Mucosa of gallbladder (tissue), 1 donor: ENCODE data around the gene CHRNB2. TPM values are rescaled to one million over a fixed set of nuclear protein-coding genes. Genes with fewer than 3 reads are reported as not detected.
A peak's percentile ranks its signal among the peaks of the same experiment; 100 is the strongest.

Experiments
- DNase-seq: peaks from one replicate; pipeline ENCODE4 v3.0.0-alpha.2; 2020; ENCODE audit warnings: low spot score
- total RNA-seq: library from RNA; stranded (reverse); gene quantifications from one replicate; pipeline ENCODE4 v1.2.1, GENCODE V29; 2021
- donor health status: DM: no; HTN: no; CAD: no.

CHRNB2 gene
- total RNA-seq, 1 donor from 2014 or later = 0.17 TPM

- no peak for DNase-seq
These were observed 14.2 kb upstream of the CHRNB2 start for GRCh38 chr1:154553056-154554030.

GRCh38 chr1:154556422-154556821 is 11.2 kb upstream of the CHRNB2 start:
- DNase-seq = peak; percentile 25

GRCh38 chr1:154557248-154557938 is 10.2 kb upstream of the CHRNB2 start:
- DNase-seq = no peak

GRCh38 chr1:154557939-154558719 is 9.4 kb upstream of the CHRNB2 start, which contains the start of gene UBE2Q1:
TSS of gene UBE2Q1 (minus strand) at chr1:154558662. CDS start at chr1:154558553, 109 bp downstream.
- peak; percentile 49 for DNase-seq

GRCh38 chr1:154558720-154559465 is 8.7 kb upstream of the CHRNB2 start:
- peak; percentile 99 for DNase-seq

- DNase-seq = peak; percentile 89
These were observed 8.0 kb upstream of the CHRNB2 start for GRCh38 chr1:154559466-154560044.

- DNase-seq = no peak
These were observed 1.7 kb upstream of the CHRNB2 start for GRCh38 chr1:154565876-154566275.

- no peak for DNase-seq
These were observed 708 bp downstream of the CHRNB2 start for GRCh38 chr1:154568157-154568815.

GRCh38 chr1:154571244-154571963 is 3.8 kb downstream of the CHRNB2 start:
- no peak for DNase-seq

GRCh38 chr1:154571964-154572288 is 4.3 kb downstream of the CHRNB2 start:
- DNase-seq = no peak

GRCh38 chr1:154572468-154573167 is 5.0 kb downstream of the CHRNB2 start:
- DNase-seq = no peak

- no peak for DNase-seq
These were observed 5.6 kb downstream of the CHRNB2 start for GRCh38 chr1:154573168-154573510.

GRCh38 chr1:154574716-154575115 is 7.1 kb downstream of the CHRNB2 start:
- no peak for DNase-seq

- no peak for DNase-seq
These were observed 7.8 kb downstream of the CHRNB2 start for GRCh38 chr1:154575147-154575927.

- no peak for DNase-seq
These were observed 8.5 kb downstream of the CHRNB2 start for GRCh38 chr1:154575951-154576566.

GRCh38 chr1:154577346-154578057 is 9.9 kb downstream of the CHRNB2 start:
- DNase-seq = no peak

GRCh38 chr1:154578058-154578418 is 10.5 kb downstream of the CHRNB2 start:
- no peak for DNase-seq
